ENCODE measurements around the gene ZNF280D. TPM values are rescaled to one million over a fixed set of nuclear protein-coding genes. Genes with fewer than 3 reads are reported as not detected.

ZNF280D gene
- total and polyA plus RNA-seq, 2 experiments from 2014 or later = 8.0 to 24.6 TPM

- Histone ChIP-seq H3K27me3 (replicated peaks; ENCODE audit: insufficient read depth) (no peaks in the 10 kb centered on the region), H3F3A (ENCODE audit: insufficient read depth) (no peaks in the 10 kb centered on the region), H4K20me1 (ENCODE audit: insufficient read depth) (no peaks in the 10 kb centered on the region), H3K9ac (no peak overlapping the region), H3K4me3 (no peak overlapping the region), H3K36me3 (ENCODE audit: low read depth) (peaks cover 22% of the 10 kb centered on the region), H3K27ac (no peak overlapping the region), H3K9me3 (ENCODE audit: low read depth) (no peaks in the 10 kb centered on the region), H3K4me1 (ENCODE audit: insufficient read depth) (peaks cover 8% of the 10 kb centered on the region), H3K79me2 (ENCODE audit: insufficient read depth) (no peaks in the 10 kb centered on the region), H2AFZ (no peak overlapping the region), H3K4me2 (ENCODE audit: unreplicated experiment) (no peak overlapping the region), H3K9me2 (ENCODE audit: insufficient read depth) (no peaks in the 10 kb centered on the region)
- in situ Hi-C loops (cut with MboI) = no loop called here
- DNase-seq = no peak
- 67 to 73% methylated on average over 3 of the region's 3 CpGs for whole genome bisulfite sequencing, 2 experiments (ENCODE audit: low coverage in 1 of 2, low lambda C conversion rate in 2 of 2, missing lambda C conversion rate in 2 of 2)
- TF ChIP-seq EZH2 (IDR thresholded peaks at IDR 0.05; ENCODE audit: insufficient read depth, poor library complexity, severe bottlenecking) (no peak), EZH2phosphoT487 (IDR thresholded peaks at IDR 0.05; ENCODE audit: insufficient read depth, low read depth) (no peak)
These were observed 101.5 kb downstream of the ZNF280D start for GRCh38 chr15:56631765-56632164.

- in situ Hi-C loops (cut with MboI) = no loop called here
- H3K4me3 ChIP-seq = no peak overlapping the region
- H3K79me2 ChIP-seq (ENCODE audit: insufficient read depth) = no peaks in the 10 kb centered on the region
- H3K9me2 ChIP-seq (ENCODE audit: insufficient read depth) = no peaks in the 10 kb centered on the region
- peaks cover 15% of the 10 kb centered on the region for H3K36me3 ChIP-seq (ENCODE audit: low read depth)
- no peaks in the 10 kb centered on the region for H3K27me3 ChIP-seq (replicated peaks; ENCODE audit: insufficient read depth)
- H4K20me1 ChIP-seq (ENCODE audit: insufficient read depth) = no peaks in the 10 kb centered on the region
- no peak overlapping the region for H3K27ac ChIP-seq
- no peak overlapping the region for H3K4me2 ChIP-seq (ENCODE audit: unreplicated experiment)
- 98 to 100% methylated on average over 2 of the region's 2 CpGs for WGBS, 2 experiments (ENCODE audit: low coverage in 1 of 2, low lambda C conversion rate in 2 of 2, missing lambda C conversion rate in 2 of 2)
- DNase-seq = no peak
- H3K9me3 ChIP-seq (ENCODE audit: low read depth) = no peaks in the 10 kb centered on the region
- TF ChIP-seq EZH2phosphoT487 (IDR thresholded peaks at IDR 0.05; ENCODE audit: insufficient read depth, low read depth) (no peak), EZH2 (IDR thresholded peaks at IDR 0.05; ENCODE audit: insufficient read depth, poor library complexity, severe bottlenecking) (no peak)
- no peak overlapping the region for H2AFZ ChIP-seq
- H3K9ac ChIP-seq = no peak overlapping the region
- no peaks in the 10 kb centered on the region for H3F3A ChIP-seq (ENCODE audit: insufficient read depth)
- peaks cover 8% of the 10 kb centered on the region for H3K4me1 ChIP-seq (ENCODE audit: insufficient read depth)
These were observed 104.3 kb downstream of the ZNF280D start for GRCh38 chr15:56628893-56629532.

GRCh38 chr15:56619887-56620286, 113.4 kb downstream of the ZNF280D start:
- Histone ChIP-seq H3K9me2 (ENCODE audit: insufficient read depth) (no peaks in the 10 kb centered on the region), H3K4me3 (no peak overlapping the region), H2AFZ (no peak overlapping the region), H3K4me1 (ENCODE audit: insufficient read depth) (no peaks in the 10 kb centered on the region), H3K36me3 (ENCODE audit: low read depth) (no peaks in the 10 kb centered on the region), H3K27me3 (replicated peaks; ENCODE audit: insufficient read depth) (no peaks in the 10 kb centered on the region), H3K27ac (no peak overlapping the region), H3K79me2 (ENCODE audit: insufficient read depth) (no peaks in the 10 kb centered on the region), H4K20me1 (ENCODE audit: insufficient read depth) (no peaks in the 10 kb centered on the region), H3K9ac (no peak overlapping the region), H3F3A (ENCODE audit: insufficient read depth) (no peaks in the 10 kb centered on the region), H3K9me3 (ENCODE audit: low read depth) (no peaks in the 10 kb centered on the region), H3K4me2 (ENCODE audit: unreplicated experiment) (no peak overlapping the region)
- 11 to 17% methylated on average over 2 of the region's 2 CpGs for WGBS, 2 experiments (ENCODE audit: low coverage in 1 of 2, low lambda C conversion rate in 2 of 2, missing lambda C conversion rate in 2 of 2)
- DNase-seq = no peak
- in situ Hi-C loops (cut with MboI) = loop anchor here (25.0 kb wide), 1 partner anchor 108 kb away; no protein-coding TSS in a partner anchor
- TF ChIP-seq EZH2 (IDR thresholded peaks at IDR 0.05; ENCODE audit: insufficient read depth, poor library complexity, severe bottlenecking) = no peak

- no peaks in the 10 kb centered on the region for H3K9me2 ChIP-seq (ENCODE audit: insufficient read depth)
- no peaks in the 10 kb centered on the region for H4K20me1 ChIP-seq (ENCODE audit: insufficient read depth)
- no peaks in the 10 kb centered on the region for H3F3A ChIP-seq (ENCODE audit: insufficient read depth)
- H3K4me1 ChIP-seq (ENCODE audit: insufficient read depth) = no peaks in the 10 kb centered on the region
- no peaks in the 10 kb centered on the region for H3K79me2 ChIP-seq (ENCODE audit: insufficient read depth)
- no peaks in the 10 kb centered on the region for H3K27me3 ChIP-seq (replicated peaks; ENCODE audit: insufficient read depth)
- no peak overlapping the region for H3K4me3 ChIP-seq
- in situ Hi-C loops (cut with MboI) = loop anchor here (25.0 kb wide), 1 partner anchor 105 kb away; no protein-coding TSS in a partner anchor
- H3K9ac ChIP-seq = no peak overlapping the region
- no peak for DNase-seq
- no peak overlapping the region for H3K27ac ChIP-seq
- WGBS, 2 experiments (ENCODE audit: low coverage in 1 of 2, low lambda C conversion rate in 2 of 2, missing lambda C conversion rate in 2 of 2) = 91 to 93% methylated on average over 2 of the region's 2 CpGs
- no peaks in the 10 kb centered on the region for H3K36me3 ChIP-seq (ENCODE audit: low read depth)
- TF ChIP-seq EZH2 (IDR thresholded peaks at IDR 0.05; ENCODE audit: insufficient read depth, poor library complexity, severe bottlenecking) = no peak
- no peak for TF ChIP-seq EZH2phosphoT487 (IDR thresholded peaks at IDR 0.05; ENCODE audit: insufficient read depth, low read depth)
- H3K4me2 ChIP-seq (ENCODE audit: unreplicated experiment) = no peak overlapping the region
- H2AFZ ChIP-seq = no peak overlapping the region
- no peaks in the 10 kb centered on the region for H3K9me3 ChIP-seq (ENCODE audit: low read depth)
These were observed 115.7 kb downstream of the ZNF280D start for GRCh38 chr15:56617628-56618027.

Measured in GM23248 (cell line).